ENCODE measurements around the gene WDR88. TPM values are rescaled to one million over a fixed set of nuclear protein-coding genes. Genes with fewer than 3 reads are reported as not detected.

The WDR88 gene, protein sequence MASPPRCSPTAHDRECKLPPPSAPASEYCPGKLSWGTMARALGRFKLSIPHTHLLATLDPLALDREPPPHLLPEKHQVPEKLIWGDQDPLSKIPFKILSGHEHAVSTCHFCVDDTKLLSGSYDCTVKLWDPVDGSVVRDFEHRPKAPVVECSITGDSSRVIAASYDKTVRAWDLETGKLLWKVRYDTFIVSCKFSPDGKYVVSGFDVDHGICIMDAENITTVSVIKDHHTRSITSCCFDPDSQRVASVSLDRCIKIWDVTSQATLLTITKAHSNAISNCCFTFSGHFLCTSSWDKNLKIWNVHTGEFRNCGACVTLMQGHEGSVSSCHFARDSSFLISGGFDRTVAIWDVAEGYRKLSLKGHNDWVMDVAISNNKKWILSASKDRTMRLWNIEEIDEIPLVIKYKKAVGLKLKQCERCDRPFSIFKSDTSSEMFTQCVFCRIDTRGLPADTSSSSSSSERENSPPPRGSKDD
- total RNA-seq, result not detected
- not detected for polyA plus RNA-seq

DNA sequence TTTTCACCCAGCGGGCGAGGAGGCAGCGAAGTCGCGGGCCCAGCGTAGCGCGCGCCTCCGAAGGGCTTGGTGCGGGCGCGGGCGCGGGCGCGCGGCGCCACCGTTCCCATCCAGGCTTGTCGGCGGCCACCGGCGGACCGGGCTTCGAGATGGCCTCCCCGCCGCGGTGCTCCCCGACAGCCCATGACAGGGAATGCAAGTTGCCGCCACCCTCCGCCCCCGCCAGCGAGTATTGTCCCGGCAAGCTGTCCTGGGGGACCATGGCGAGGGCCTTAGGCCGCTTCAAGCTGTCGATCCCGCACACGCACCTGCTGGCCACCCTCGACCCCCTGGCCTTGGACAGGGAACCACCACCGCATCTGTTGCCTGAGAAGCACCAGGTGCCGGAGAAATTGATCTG, at the start of gene WDR88:
Gene WDR88 (plus strand): TSS at position 94 of the 400 bp plus-strand sequence. CDS start 56 bp downstream, at position 150.
- peak in 1 of 6 donors; percentile 58 for DNase-seq
- Histone ChIP-seq H3K9me3 (no peaks in the 10 kb centered on the region), H3K4me1 (peaks cover 0 to 3% (median 0%) of the 10 kb centered on the region in 3 donors), H3K27me3 (no peaks in the 10 kb centered on the region), H3K36me3 (peaks cover 0 to 16% (median 0%) of the 10 kb centered on the region in 3 donors), H3K4me3 (no peak within 1 kb of the TSS), H3K27ac (no peak within 1 kb of the TSS)
- ATAC-seq, result no peak
- intact Hi-C loops (cut with DNase I), result no loop called here
- TF ChIP-seq, protein P1, sequence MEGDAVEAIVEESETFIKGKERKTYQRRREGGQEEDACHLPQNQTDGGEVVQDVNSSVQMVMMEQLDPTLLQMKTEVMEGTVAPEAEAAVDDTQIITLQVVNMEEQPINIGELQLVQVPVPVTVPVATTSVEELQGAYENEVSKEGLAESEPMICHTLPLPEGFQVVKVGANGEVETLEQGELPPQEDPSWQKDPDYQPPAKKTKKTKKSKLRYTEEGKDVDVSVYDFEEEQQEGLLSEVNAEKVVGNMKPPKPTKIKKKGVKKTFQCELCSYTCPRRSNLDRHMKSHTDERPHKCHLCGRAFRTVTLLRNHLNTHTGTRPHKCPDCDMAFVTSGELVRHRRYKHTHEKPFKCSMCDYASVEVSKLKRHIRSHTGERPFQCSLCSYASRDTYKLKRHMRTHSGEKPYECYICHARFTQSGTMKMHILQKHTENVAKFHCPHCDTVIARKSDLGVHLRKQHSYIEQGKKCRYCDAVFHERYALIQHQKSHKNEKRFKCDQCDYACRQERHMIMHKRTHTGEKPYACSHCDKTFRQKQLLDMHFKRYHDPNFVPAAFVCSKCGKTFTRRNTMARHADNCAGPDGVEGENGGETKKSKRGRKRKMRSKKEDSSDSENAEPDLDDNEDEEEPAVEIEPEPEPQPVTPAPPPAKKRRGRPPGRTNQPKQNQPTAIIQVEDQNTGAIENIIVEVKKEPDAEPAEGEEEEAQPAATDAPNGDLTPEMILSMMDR (IDR thresholded peaks at IDR 0.05), result no peak
- no peak for FAIRE-seq
- 80 to 86% methylated on average over 36 to 43 of the region's 43 CpGs for WGBS, 2 donors

DNA sequence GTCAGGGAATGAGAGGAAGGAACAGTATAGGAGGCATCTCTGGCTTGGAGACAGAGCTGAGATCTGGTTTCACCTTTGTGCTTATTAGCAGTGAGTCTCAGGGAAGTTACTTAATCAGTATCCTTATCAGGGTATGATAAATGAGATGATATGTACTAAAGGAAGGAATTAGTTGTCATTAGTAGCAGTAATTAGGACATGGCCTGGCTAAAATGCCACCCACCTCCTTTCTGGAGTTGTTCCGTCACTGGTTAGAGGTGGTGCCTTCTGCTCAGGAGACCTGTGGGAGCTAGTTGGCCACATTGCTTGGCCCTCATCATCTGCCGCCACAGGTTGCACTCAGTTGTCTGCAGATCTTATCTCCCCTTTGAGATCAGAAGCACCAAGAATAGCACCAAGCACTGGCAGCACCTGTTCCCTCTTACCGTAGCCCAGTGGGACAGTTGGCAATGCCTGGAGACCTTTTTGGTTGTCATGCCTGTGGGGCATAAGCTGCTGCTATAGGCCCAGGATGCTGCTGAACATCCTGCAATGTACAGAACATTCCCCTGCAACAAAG, 46.3 kb upstream of the WDR88 start:
- Histone ChIP-seq H3K9me3 (no peaks in the 10 kb centered on the region), H3K4me3 (no peak overlapping the region), H3K4me1 (peaks cover 0 to 8% (median 7%) of the 10 kb centered on the region in 3 donors), H3K36me3 (peaks cover 0 to 27% (median 16%) of the 10 kb centered on the region in 3 donors), H3K27ac (no peak overlapping the region), H3K27me3 (no peaks in the 10 kb centered on the region)
- intact Hi-C loops (cut with DNase I), result no loop called here
- FAIRE-seq (no peak), DNase-seq (no peak), ATAC-seq (no peak)
- TF ChIP-seq, protein P1 (IDR thresholded peaks at IDR 0.05), result no peak
- 80 to 85% methylated on average over 3 of the region's 3 CpGs for WGBS, 2 donors

DNA sequence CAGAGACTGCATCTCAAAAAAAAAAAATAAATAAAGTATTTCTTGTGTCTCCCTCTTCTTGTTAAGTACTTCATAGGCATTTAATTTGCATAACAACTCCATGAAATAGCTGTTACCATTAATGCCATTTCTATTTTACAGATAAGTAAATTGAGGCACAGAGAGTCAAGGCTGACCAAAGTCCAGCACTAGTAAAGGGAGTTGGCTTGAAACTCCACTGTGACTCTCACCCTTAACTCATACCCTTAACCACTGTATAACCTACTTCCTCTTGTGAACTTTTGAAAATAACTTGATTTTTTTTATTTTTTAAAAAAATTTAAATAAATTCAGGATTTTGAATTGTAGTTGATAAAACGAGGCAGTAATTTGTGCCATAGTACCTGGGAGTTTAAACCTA, 45.0 kb upstream of the WDR88 start:
- no peak overlapping the region for H3K4me3 ChIP-seq
- H3K4me1 ChIP-seq, result peaks cover 0 to 4% (median 4%) of the 10 kb centered on the region in 3 donors
- ATAC-seq (no peak), DNase-seq (no peak), FAIRE-seq (no peak)
- no peaks in the 10 kb centered on the region for H3K27me3 ChIP-seq
- TF ChIP-seq, protein P1 (IDR thresholded peaks at IDR 0.05), result no peak
- peaks cover 0 to 38% (median 18%) of the 10 kb centered on the region in 3 donors for H3K36me3 ChIP-seq
- intact Hi-C loops (cut with DNase I), result no loop called here
- no peak overlapping the region for H3K27ac ChIP-seq
- no peaks in the 10 kb centered on the region for H3K9me3 ChIP-seq
- WGBS, 2 donors, result 57 to 59% methylated on average over 1 of the region's 1 CpG

DNA sequence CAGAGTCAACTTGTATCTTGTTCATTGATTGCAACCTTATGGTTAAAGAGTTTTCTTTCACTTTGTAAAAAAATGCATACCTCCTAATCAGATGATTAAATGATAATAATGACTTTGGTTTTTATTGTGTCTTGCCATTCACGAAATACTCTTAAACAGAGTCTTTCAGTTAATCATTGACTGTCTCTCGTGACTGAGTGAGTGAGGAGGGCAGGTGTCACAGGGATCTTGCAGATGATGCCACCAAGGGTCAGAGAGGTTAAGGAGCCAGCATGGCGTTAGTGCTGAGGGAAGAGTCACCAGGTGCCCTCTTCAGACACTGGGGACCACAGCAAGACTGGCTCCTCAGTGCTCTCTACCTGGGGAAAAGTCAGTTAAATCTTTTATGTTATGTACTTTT, 42.9 kb upstream of the WDR88 start:
- Histone ChIP-seq H3K9me3 (no peaks in the 10 kb centered on the region), H3K4me1 (no peaks in the 10 kb centered on the region), H3K27ac (no peak overlapping the region), H3K27me3 (no peaks in the 10 kb centered on the region), H3K4me3 (no peak overlapping the region), H3K36me3 (peaks cover 0 to 56% (median 24%) of the 10 kb centered on the region in 3 donors)
- TF ChIP-seq, protein P1 (IDR thresholded peaks at IDR 0.05), result no peak
- FAIRE-seq (no peak), DNase-seq (no peak), ATAC-seq (no peak)
- intact Hi-C loops (cut with DNase I), result no loop called here
- WGBS, 2 donors, result 85 to 89% methylated on average over 3 of the region's 3 CpGs

Measured in pancreas (tissue), 10 donors.